NCI-H526 (cell line): Measurements from ENCODE around the gene IFT122.
A peak's percentile ranks its signal among the peaks of the same experiment; 100 is the strongest.
"Not testable (repeated sequence)": the region's sequence is repeated elsewhere in the genome, so short reads cannot be mapped to it uniquely, and the experiment has no call there.

Experiments
- DNase-seq, 2 experiments: peaks; one replicate each; lab custom pipeline; 2025; lab: John Stamatoyannopoulos, UW

Gene IFT122

DNA sequence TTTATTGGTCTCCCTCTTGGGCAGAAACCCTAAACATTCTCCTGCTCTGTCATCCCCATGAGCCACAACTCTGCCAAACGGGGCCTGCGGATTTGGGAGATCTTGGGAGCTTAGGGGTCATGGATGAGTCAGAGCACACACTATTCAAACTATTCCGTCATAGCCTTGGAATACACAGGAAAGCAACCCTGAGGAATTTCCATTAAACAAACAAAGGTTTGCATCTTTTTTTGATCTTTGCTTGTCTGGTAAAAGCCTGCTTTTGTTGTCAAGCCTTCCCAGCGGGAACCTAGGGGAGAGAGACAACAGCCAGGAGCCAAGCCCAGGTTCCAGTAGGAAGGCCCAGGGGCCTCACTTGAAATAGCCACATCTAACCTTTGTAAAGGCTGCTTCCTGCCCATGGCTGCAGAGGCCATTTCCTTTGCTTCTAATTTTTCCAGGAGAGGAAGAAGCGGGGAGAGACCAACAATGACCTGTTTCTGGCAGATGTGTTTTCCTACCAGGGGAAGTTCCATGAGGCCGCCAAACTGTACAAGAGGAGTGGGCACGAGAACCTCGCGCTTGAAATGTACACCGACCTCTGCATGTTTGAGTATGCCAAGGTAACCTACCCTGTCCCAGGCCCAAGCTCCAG lies 55.1 kb downstream of the IFT122 start:
- peak; percentile 74 to 79 for DNase-seq

DNA sequence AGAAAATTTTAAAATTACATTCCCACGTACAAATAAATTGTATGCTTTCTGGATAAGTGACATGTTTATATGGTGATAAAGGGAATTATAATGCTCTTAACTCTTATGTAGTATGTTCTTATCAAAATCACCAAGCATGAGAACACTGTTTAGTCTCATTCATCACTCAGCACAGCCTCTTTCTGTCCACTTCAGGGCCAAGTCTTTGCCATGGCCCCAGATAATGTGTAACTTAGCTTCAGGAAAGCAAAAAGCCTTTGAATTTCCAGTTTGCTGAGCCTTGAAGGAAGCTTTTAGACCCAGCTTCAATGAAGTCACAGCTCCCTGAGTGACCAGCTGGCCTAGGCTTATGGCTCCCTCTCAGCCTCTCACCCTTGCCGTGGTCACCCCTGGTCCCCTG lies 57.9 kb downstream of the IFT122 start:
- DNase-seq: not testable (repeated sequence)

DNA sequence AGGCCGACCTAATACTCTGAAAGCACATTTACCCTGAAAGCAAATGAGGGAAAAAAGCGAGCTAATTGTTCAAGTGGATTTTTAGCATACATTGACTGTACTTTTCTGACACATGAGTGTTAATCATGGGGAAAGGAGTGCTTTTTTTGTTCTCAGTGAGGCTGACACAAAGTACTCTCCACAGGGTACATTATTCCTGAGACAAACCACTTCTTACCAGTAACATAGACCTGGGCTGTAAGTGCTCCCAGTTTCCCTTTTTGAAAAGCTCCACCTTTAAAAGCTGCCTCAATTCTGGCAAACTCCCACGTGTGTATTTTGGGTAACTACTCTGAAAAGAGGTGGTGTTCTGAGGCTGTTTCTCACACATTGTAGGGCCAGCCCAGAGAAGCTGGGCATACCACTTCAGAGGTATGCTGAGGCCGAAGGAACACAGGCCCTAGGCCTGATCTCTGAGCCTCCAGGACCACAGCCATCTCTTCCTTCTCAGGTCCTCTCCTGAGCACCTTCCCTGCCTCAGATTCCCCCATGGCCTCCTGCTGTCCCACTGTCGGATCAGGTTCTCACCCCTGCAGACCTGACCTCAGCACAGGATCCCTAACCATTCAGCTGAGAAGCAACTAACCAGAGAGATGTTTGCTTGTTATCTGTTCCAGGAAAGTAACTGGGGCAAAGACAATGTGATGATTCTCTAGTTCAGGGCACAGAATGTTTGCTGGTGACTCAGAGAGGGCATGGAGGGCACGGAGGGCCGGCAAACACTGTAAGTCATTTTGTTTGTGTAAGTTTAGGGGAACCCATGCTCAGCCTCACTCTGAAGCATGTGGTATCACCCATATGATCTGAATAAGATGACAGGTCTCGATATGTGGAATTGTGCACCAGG lies 58.8 kb downstream of the IFT122 start:
- DNase-seq: not testable (repeated sequence)

DNA sequence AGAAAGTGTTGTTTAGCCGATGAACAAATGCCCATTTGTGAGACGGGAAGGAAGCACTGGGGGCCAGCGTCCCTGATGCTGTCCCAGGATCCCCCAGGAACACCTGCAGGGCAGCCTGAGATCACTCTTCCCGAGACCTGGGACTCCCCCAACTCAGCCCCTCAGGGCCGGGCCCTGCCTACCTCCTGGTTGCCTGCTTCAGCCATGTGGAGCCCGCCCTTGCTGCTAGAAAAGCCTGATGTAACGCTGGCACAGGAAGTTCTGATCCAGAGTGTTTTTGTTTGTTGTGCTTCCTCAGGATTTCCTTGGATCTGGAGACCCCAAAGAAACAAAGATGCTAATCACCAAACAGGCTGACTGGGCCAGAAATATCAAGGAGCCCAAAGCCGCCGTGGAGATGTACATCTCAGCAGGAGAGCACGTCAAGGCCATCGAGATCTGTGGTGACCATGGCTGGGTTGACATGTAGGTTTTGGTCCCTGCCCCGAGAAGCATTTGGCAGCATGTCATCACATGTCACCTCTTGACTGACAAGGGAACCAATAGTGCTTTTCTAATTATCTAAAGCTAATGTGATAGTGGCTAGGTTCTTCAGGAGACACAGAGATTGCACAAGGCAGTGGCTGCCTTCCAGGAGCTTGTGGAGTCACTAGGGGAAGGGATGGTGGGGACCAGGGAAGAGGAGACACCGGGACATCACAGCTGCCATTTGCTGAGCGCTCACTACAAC lies 59.7 kb downstream of the IFT122 start:
- not testable (repeated sequence) for DNase-seq

DNA sequence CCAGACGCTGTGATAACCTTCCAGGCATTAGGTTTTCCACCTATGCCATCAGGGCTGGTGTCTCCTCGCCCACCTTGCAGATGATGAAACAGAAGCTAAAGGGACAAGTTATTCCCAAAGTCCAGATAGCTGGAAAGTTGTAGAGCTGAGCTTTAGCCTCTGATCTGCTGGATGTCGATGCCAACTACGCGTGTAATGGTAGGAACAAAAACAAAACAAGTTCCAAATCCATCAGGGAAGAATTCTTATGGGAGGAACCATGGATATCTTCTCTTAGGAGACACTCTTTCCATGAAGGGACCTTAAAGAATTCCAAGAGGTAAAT lies 60.3 kb downstream of the IFT122 start:
- DNase-seq: no peak

DNA sequence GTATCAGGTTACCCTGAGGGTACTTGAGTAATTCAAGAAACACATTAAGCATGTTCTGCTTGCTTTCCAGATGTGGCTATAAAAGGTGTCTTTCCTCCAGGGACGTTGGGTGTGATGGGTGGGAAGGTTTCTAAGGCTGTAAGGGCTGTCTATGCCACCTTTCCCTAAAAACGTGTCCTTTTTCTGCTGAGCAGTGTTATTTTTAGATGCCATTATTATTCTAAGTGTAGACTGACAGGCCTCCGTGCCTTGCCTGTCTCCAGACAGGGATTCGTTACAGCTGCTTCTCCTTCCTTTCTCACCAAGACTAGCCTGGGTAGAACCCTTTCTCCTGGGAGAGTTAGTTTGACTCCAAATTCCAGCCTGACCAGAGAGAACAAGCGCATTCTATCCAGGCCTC lies 61.6 kb downstream of the IFT122 start:
- no peak for DNase-seq

DNA sequence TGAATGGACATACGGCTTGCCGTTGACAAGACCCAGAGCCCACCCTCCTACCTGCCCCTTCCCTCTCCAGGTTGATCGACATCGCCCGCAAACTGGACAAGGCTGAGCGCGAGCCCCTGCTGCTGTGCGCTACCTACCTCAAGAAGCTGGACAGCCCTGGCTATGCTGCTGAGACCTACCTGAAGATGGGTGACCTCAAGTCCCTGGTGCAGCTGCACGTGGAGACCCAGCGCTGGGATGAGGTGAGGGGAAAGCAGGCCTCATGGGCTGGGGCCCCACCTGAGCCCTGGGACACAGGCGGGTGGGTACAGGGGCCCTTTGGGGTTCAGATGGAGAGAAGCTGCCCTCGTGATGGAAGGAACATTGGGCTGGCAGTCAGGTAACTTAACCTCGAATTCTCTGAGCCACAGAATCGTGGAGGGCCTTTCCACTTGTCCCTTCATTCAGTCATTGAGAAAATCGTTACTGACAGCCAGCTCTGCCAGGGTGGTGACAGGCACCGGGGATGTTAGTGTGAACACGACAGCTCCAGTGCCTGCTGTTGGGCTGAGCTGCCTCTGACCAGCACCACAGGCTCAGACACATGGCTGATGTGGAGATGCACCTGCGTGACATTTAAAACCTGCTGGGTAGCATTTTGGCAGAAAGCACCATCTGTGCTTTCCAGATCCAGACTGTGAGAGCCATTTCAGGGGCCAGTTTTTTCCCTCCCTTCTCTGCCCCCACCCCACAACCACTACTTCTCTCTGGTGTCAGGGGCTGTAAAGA lies 62.8 kb downstream of the IFT122 start:
- no peak for DNase-seq

DNA sequence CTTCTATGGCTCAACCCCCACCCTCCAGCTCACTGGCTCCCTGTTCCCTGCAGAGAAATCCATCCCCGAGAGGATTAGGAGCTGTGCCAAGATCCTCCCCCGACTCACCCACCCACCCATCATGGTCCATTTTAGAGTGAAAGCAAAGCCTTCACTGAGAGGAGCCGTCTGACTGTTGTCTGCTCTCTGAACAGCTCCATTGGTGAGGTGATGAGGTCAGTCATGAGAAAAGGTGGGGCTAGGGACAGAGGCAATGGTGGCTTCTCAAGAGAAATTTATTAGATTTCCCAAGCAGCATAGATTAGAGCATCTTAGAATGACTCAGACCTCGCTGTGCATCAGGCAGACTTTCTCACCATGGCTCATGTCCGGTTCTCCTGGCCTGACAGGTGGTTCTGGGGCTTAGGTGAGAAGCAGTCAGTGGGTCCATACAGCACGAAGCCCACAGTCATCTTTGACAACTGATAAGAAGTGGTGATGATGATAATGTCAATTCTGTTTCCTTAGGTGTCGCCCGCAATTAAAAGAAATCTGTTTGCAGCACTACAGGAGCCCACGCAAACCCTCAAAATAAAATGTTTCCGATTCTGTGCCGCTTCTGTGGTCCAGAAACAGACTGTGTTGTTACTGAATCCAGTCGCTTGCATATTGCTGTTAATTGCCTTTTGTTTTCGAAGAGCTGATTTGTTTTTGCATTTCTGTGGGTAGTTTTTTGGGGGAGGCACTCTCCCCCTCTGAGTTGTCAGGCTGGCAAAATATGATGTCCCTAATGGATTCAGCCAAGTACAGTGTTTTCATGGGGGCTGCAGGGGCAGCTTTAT lies 63.7 kb downstream of the IFT122 start:
- no peak for DNase-seq

DNA sequence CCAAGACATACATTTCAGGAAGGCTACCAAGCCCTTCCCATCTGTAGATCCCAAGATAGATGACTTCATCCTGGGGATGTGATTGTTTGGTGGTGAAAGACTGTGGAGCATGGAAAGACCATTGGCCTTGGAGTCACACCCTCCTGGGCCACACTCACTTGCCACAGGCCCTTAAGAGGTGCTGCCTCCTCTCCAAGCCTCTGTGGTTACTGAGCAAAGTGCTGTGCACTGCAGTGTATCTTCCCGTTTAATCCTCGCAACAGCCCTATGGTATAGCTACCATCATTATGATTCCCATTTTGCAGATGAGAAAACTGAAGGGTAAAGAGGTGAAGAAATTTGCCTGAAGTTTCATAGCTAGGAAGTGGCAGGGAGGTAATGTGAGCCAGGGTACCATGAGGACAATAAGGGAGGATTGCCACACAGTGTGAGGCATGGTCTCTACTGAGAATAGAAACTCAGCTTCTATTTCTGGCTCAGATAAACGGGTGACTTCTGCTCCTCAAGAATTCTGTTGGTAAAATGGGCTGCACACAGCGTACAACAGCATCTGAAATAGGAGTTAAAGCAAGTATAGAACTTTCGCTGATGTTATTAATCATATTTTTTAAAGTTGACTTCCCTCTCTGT lies 64.6 kb downstream of the IFT122 start:
- DNase-seq: no peak

DNA sequence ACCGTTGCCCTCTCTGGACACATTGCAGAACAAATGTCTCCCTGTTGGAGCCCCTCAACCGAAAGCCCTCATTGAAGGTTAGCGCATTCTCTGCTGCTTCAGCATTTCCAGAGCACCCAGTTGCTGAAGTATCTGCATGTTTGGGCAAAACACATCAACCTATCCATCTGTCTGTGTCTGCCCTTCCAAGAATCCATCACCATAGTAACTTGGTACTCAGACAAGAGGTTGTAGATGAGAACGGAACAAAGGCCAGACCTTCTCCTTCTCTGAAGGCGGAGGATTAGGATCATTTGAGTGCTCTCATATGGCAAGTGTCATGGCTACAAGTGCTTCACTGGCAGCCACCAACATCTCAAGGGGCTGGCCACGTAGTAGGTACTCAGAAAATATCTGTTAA lies 65.3 kb downstream of the IFT122 start:
- no peak for DNase-seq

DNA sequence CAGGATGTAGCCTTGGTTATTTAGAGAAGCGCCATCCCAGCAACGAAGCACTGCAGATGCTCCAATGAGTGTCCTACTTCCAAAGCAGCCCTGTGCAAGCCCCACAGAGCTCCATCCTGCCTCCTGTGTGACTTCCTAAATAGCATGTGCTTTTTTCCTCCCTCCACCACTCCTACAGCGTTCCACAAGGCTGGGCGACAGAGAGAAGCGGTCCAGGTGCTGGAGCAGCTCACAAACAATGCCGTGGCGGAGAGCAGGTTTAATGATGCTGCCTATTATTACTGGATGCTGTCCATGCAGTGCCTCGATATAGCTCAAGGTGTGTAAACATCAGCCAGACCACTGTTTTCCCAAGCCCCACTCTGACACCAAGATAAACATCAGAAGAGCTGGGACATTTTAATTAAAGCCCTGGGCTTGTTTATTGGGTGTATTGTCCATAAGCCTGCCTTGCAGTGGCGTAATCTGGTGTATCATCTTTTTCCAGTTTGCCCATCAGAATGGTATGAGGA lies 66.3 kb downstream of the IFT122 start:
- no peak for DNase-seq

DNA sequence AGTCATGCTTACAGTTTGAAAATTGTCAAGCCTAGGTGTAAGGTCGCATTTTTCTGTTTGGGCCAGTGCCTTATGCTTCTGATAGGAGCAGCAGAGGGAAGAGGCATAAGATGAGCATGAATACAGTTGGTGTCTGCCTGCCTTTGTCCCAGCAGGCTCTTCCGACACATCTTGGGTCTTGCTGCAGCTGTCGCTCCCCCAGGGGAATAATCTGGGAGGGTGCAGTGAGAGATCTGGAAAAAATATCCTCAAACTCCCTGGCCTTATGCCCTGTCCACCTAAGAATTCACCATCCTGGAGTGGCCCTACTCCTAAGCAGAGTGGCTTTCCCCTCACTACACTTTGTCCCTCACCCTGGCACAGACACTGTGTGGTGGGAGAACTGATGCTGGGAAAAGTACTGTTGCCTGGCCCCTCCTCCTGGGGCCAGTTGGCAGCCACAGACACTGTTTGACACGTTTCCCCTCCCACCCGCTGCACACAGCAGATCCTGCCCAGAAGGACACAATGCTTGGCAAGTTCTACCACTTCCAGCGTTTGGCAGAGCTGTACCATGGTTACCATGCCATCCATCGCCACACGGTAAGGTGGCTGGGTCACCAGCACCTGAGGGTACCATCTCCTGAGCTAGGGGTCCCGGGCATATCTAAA lies 67.3 kb downstream of the IFT122 start:
- DNase-seq: no peak

DNA sequence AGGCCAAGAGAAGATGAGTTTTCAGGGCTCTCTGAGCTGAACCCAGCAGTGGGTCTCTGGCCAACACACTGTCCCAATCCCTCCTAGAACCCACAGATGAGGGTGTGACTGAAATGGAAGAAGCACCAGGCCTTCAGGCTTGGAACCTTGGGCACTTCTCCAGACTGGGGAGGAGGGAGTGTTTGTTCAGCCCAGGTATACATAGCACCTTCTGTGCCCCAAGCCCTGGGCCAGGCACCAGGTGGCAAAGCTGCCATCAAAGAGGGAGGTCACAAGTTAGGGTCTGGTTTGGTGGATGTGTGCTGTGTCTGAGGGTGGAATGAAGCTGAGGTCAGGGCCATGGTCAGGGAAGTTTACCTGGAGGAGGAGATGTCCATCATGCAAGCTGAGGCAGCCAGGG lies 72.6 kb downstream of the IFT122 start:
- DNase-seq: no peak

DNA sequence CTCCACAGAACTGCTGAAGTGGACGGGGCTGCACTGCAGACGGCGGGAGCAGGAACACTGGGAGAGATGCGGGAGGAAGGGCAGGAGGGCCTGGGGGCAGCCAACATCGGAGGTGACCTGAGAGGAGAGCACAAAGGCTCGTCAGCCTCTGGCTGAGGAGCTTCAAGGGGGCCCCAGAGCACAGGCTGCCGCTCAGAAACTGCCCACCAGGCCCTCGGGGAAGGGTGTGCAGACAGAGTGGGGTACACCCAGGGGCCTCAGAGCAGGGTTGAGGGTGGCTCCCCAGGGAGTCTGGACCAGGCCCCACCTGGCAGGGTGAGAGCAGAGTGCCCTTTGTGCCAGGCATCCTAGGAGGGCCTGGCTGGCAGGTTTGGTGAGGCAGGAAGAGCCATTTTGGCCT lies 73.7 kb downstream of the IFT122 start:
- DNase-seq: no peak

DNA sequence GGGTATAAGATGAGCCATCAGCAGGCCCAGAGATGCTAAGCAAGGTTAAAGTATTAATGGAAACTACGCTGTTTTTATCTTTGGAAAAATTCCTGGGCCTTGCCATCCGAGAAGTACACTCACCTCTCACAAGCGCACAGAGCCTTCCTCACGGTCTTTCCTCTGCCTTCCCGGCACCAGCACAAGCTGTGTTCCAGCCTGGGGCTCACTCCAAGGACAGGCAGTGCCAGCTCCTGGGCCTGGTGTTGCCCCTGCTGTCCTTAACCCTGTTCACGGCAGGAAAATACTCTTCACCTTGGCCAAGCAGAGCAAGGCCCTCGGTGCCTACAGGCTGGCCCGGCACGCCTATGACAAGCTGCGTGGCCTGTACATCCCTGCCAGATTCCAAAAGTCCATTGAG lies 74.1 kb downstream of the IFT122 start:
- DNase-seq: no peak

DNA sequence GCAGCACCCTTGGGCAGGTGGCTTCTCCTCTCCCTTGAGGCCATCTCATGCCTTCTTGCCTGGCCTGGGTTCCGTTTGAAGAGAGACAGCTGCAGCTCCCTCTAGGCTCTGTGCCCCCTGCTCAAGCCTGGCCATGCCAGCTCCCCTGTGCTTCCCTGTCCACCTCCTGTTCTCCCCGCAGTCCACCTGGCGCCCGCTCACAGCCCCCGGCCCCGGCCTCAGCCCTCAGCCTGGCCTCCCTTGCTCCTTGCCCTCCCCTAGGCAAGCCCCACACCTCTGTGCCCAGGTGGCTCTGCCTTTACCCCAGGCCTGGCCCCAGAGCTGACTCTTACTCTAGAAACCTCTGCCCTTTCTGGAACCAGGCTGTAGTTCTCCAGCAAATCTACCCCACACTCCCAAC lies 74.5 kb downstream of the IFT122 start:
- DNase-seq: no peak

DNA sequence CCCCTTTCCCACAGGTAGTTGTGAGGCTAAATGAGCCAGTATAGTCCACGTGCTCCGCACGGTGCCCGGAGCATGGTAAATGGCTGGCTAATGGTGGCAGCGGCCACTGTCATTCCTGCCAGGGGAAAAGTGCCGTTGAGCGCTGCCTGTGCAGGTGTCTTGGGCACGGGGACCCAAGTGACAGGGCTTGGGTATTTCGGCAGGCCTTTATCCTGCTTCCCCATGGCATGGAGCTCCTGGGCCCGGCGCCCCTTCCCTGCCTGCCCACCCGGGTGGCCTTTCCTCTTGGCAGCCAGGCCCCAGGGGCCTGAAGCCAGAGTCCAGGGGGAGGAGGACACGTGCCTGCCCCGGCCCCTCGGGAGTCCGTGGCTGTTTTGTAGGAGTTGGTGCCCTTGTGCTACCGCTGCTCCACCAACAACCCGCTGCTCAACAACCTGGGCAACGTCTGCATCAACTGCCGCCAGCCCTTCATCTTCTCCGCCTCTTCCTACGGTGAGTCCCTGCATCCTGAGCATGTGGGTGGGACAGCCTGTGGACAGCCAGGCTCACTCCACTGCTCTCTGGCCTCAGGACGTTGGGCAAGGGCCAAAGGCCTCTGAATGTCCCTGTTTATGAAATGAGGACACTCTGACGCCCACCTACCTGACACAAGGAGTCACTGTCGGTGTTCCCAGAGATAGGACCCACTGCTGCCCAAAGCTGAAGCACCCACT lies 75.2 kb downstream of the IFT122 start:
- not testable (repeated sequence) for DNase-seq

DNA sequence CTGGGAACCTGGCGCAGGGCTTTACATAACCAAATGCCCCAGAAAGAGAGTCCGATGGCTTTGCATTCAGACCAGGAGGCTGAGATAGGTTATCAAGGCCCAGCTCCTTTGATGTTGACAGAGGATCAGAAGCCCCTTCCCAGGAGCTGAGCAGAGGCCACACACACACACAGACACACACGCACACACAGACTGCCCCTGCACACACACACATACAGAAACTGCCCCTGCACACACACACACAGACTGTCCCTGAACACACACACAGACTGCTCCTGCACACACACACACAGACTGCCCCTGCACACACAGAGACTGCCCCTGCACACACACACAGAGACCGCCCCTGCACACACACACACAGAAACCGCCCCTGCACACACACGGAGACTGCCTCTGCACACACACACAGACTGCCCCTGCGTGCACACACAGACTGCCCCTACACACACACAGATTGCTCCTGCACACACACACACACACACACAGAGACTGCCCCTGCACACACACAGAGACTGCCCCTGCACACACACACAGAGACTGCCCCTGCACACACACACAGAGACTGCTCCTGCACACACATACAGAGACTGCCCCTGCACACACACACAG lies 75.9 kb downstream of the IFT122 start:
- not testable (repeated sequence) for DNase-seq

DNA sequence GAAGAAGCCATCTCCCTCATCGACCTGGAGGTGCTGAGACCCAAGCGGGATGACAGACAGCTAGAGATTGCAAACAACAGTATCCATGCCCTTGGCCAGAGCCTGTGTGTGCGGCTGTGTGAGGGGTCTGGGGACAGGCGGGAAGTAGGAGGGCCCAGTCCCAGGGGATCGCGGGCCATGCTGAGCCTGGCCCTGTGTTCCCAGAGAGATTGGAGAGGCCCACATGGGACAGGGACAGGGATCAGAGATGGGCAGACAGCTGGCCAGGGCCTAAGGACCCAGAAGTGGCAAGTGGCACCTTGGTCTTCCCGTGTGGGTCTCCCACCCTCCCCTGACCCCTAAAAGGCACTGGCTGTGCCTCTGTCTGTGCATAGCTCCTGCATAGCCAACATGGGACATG lies 77.5 kb downstream of the IFT122 start:
- no peak for DNase-seq
